Stimulated activated CD4-positive, alpha-beta T cell treated with anti-CD3 and anti-CD28 coated beads, Interleukin-1b, Interleukin-23, amount 100 ng/mL, for 24 hours (primary cell): Measurements from ENCODE around the gene CHRNA10.

ENCODE experiments used
- DNase-seq, 4 experiments: peaks; one replicate each; pipeline ENCODE4 v3.0.0-alpha.2; 2020; ENCODE audit warnings: low read depth in 4 of 4, low spot score in 1 of 4

Gene CHRNA10

DNA sequence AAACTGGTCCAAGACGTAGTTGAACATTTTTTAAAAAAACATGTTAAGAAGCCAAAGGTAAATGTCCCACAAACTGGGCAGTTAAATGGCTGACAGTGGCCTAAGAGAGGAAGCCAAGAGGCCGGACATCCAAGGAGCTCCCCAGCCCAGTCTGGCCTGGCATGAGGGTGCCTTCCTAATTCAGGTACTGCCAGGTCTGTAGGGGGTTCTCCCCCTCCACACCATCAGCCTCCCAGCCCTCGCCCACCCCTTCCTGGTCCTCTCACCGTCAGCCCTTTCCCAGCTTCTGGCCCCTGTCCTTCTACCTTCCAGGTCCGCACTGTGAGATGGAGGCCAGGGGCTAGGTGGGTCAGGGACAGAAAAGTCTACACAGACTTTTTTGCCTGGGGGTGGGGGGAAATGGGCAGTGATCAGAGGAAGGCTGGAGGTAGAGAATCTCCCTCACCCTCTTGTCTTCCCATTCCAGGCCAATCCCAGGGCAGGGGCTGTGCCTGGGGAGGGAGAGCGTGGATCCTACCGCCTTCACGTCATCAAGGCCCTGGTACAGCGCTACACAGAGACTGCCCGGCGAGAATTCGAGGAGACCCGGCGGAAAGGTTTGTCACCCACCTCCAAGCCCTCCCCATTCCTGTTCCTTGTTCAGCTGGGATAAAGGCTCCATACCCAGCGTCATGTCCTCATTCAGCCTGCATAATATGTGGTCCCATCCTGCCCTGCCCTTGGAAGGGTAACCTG, 35.4 kb downstream of the CHRNA10 start:
- DNase-seq = no peak

DNA sequence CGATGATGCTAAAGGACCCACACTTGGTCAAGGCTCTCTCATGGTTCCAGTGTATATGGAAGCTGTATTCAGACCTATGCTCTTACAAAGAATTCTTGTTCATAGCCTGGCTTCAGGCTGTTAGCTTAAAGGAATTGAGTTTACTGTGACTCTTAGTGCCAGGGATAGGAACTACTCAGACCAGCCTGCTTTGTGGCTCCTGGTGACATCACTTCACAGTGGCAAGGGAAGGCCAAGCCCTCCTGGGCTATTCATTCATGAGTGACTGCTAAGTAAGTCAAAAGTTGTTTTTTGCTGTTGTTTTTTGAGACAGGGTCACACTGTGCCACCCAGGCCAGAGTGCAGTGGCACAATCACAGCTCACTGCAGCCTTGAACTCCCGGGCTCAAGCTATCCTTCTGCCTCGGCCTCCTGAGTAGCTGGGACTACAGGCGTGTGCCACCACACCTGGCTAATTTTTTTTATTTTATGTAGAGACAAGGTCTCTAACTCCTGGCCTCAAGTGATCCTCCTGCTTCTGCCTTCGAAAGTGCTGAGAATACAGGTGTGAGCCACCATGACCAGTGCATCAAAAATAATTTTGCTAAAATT, 39.0 kb downstream of the CHRNA10 start:
- DNase-seq = no peak

- DNase-seq = no peak
These were observed 39.9 kb downstream of the CHRNA10 start for GRCh38 chr11:3631331-3631730.

DNA sequence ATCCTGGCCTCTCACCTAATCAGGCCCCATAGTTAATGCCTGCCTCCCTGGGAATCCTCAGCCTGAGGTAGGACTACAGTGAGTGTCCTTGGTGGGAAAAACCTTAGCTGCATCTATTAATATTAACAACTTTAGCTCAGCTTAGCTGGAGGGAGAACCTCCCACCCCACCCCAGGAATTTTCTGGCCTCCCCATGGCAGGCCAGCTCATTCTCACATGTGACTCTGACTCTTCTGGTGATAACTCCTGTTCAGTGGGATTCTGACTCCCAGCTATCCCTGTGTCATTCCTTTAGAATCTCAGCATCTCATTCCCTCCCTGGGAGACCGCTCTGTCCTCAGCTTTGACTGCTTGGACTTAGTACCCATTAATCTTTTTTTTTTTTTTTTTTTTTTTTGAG, 43.9 kb downstream of the CHRNA10 start:
- DNase-seq = no peak

- no peak for DNase-seq
These were observed 44.8 kb downstream of the CHRNA10 start for GRCh38 chr11:3626250-3626960.

GRCh38 chr11:3623767-3624458, 47.3 kb downstream of the CHRNA10 start:
- DNase-seq = no peak

DNA sequence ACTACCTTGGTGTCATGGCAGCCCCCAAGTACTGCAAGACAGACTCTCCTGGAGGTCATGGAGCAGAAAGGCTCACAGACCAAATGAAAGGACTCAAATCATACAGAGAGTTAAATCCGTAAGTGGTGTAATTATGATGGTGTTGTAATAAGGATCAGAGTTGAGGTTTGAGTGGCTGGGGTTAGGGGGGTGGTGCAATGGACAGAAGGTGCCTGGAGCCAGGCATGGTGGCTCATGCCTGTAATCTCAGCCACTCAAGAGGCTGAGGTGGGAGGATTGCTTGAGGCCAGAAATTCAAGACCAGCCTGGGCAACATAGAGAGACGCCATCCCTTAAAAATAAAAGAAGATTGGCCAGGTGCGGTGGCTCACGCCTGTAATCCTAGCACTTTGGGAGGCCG, 48.1 kb downstream of the CHRNA10 start:
- DNase-seq = no peak

DNA sequence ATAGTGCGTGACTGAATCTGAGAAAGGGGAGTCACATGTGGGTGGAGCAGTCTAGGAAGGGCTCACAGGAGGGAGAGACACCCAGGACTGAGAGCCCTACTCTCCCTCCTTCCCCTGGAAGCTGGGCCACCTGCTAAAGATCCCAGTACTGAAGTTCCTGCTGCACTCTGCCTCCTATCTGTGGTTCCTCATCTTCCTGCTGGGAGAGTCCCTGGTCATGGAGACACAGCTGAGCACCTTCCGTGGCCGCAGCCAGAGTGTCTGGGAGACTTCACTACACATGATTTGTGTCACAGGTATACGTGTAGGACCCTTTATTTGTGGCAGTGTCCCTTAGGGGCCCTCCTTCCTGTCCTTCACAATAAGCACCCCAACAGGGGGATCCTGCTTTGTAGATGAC, 48.7 kb downstream of the CHRNA10 start:
- no peak for DNase-seq

GRCh38 chr11:3617990-3618389, 53.2 kb downstream of the CHRNA10 start:
- no peak for DNase-seq

DNA sequence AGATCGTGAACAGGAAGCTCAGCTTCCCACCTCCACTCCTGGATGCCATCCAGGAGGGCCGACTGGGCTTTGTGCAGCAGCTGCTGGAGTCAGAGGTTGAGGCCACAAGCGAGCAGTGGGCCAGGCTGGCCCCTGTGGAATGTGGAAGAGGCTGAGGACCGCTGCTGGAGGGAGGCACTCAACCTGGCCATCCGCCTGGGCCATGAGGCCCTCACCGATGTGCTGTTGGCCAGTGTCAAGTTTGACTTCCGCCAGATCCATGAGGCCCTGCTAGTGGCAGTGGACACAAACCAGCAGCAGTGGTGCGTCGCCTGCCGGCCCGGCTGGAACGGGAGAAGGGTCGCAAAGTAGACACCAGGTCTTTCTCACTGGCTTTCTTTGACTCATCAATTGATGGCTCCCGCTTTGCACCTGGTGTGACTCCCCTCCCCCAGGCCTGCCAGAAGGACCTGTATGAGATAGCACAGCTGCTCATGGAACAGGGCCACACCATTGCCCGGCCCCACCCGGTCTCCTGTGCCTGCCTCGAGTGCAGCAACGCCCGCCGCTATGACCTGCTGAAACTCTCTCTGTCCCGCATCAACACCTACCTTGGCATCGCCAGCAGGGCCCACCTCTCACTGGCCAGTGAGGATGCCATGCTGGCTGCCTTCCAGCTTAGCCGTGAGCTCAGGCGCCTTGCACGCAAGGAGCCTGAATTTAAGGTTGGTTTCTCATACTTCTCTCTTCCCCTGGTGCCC, 54.3 kb downstream of the CHRNA10 start:
- no peak for DNase-seq

GRCh38 chr11:3615998-3616397, 55.2 kb downstream of the CHRNA10 start:
- no peak for DNase-seq
